Measurements from ENCODE around the gene CDKN2C.
A peak's percentile ranks its signal among the peaks of the same experiment; 100 is the strongest.

CDKN2C gene

DNA sequence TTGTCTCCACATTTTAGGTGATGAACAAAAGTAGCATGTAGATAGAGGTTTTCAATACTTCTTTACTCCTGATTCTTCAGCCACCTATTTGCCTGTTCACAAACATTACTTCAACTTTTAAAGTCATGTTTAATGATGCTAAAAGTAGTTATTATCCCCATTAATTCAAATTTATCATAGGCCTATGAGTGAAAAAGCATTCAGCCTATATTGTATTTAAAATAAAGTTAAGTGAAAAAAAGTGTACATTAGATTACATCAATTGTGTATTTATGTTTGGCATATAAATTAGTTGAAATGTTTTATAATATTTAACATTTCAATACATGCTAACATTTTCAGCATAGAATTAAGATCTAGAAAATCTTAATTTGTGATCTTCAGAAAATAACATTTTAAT is 10.5 kb downstream of the CDKN2C start:
- H3K4me3 ChIP-seq (ENCODE audit: low read depth, low read length), result no peak overlapping the region
- TF ChIP-seq, protein P1, sequence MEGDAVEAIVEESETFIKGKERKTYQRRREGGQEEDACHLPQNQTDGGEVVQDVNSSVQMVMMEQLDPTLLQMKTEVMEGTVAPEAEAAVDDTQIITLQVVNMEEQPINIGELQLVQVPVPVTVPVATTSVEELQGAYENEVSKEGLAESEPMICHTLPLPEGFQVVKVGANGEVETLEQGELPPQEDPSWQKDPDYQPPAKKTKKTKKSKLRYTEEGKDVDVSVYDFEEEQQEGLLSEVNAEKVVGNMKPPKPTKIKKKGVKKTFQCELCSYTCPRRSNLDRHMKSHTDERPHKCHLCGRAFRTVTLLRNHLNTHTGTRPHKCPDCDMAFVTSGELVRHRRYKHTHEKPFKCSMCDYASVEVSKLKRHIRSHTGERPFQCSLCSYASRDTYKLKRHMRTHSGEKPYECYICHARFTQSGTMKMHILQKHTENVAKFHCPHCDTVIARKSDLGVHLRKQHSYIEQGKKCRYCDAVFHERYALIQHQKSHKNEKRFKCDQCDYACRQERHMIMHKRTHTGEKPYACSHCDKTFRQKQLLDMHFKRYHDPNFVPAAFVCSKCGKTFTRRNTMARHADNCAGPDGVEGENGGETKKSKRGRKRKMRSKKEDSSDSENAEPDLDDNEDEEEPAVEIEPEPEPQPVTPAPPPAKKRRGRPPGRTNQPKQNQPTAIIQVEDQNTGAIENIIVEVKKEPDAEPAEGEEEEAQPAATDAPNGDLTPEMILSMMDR (conservative IDR thresholded peaks at IDR 0.05; ENCODE audit: low read depth, low read length), result no peak
- no peak for DNase-seq (ENCODE audit: low read depth)

DNA sequence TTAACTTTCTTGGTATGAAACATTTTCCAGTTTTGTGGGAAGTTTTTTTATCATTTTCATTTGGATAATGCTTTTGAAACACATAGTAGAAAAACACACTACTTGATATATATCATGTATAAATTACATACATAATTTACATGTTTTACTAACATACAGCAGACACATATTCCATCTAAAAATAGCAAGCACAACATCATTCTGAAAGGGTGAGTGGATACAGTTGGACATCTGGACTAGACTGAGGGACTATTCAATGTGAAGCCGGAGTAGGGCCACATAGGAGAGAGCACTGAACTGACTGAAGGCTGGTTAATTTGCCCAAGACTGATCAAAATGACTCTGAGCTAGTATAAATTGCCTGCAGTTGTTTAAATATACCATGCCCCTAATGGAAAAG is 11.7 kb downstream of the CDKN2C start:
- no peak for DNase-seq (ENCODE audit: low read depth)
- H3K4me3 ChIP-seq (ENCODE audit: low read depth, low read length), result no peak overlapping the region

DNA sequence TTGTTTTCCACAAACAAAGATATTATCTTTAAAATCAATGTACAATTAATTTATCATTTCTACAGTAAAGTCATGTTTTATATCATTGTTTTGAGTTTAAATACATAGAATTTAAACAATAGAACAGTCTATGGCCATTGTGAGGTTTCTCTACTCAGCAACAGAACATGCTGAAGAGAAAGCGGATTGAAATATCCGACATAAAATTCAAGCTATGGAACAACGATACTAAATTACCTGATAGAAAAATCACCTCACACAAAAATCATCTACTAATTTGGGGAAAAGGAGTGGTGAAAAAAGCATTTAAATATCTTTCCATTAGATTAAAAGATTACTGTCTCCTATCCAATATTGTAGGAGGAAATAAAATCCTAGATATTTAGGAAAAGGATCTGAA is 12.6 kb downstream of the CDKN2C start:
- TF ChIP-seq, protein P1 (conservative IDR thresholded peaks at IDR 0.05; ENCODE audit: low read depth, low read length), result no peak
- no peak for DNase-seq (ENCODE audit: low read depth)
- H3K4me3 ChIP-seq (ENCODE audit: low read depth, low read length), result no peak overlapping the region

More for the DNA sequence above, 11.7 kb downstream of the CDKN2C start:
- TF ChIP-seq, protein P1 (conservative IDR thresholded peaks at IDR 0.05; ENCODE audit: low read depth, low read length), result no peak

DNA sequence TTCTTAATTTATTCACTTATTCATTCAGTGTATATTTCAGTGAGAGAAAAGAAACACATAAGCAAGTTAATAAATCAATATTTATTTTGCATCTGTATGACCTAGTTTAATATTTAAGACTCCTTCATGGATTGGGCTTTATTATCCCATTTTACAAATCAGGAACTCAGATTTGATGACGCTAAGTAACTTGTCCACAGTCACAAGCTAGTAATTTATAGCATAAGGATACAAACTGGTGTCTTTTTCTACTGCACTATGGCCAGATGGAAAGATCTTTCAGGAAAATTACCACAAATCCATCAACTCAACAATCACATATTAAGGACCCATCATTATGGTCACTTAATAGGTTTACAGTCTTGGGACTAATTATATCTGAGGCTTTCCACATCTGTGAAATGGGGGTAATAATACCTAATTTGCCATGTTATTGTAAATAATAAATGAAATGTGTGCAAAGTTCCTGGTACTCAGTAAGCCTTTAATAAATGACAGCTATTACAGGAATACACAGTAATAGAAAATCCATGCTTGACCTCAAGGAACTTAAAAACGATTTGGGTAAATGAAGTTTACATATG is 13.3 kb downstream of the CDKN2C start:
- TF ChIP-seq, protein P1 (conservative IDR thresholded peaks at IDR 0.05; ENCODE audit: low read depth, low read length), result no peak
- no peak overlapping the region for H3K4me3 ChIP-seq (ENCODE audit: low read depth, low read length)
- no peak for DNase-seq (ENCODE audit: low read depth)

DNA sequence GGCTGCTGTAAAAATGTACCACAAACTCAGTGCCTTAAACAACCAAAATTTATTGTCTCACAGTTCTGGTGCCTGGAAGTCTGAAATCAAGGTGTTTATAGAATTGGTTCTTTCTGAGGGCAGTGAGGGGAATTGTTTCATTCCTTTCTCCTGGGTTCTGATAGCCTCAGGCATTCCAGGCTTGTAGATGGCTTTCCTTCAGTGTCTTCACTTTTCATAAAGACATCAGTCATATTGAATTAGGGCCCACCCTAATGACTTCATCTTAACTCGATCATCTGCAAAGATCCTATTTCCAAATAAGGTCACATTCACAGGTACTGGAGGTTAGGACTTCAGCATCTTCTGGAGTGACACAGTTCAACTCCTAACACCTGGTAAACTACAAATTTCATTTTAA is 15.0 kb downstream of the CDKN2C start:
- no peak for DNase-seq (ENCODE audit: low read depth)
- TF ChIP-seq, protein P1 (conservative IDR thresholded peaks at IDR 0.05; ENCODE audit: low read depth, low read length), result no peak
- H3K4me3 ChIP-seq (ENCODE audit: low read depth, low read length), result no peak overlapping the region

DNA sequence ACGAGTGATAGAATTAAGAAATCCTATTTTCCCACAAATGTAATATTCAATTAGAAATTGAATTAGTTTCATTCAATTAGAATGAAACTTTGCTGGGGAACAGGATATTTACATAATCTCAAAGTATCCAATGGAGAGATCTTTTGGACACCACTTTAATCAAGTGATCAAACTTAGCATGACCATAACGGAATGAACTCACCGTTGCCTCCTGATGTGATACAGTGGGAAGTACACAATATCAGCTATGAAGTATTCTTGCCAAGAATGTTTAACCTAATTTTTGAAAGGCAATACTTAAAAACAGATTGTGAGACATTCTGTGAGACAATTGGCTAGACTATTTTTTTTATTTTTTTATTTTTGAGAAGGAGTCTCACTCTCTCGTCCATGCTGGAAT is 16.6 kb downstream of the CDKN2C start:
- no peak overlapping the region for H3K4me3 ChIP-seq (ENCODE audit: low read depth, low read length)
- TF ChIP-seq, protein P1 (conservative IDR thresholded peaks at IDR 0.05; ENCODE audit: low read depth, low read length), result no peak

DNA sequence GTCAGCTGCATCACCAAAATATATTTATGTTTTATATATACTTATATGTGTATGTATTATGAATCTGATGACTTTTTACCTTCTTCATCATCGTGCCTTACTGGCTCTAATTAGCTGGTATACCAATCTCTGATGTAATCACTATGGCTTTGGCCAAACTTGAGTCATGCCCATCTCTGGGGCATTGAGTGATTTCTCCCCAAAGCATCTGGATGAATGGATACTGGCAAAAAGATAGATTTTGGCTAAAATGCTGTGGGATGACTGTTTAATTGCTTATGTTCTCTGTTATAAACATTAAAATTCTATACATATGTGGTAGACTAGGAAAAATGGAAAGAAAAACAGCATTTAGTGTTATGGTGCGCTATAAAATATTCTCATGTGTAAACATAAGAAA is 19.6 kb downstream of the CDKN2C start:
- H3K4me3 ChIP-seq (ENCODE audit: low read depth, low read length), result no peak overlapping the region
- TF ChIP-seq, protein P1 (conservative IDR thresholded peaks at IDR 0.05; ENCODE audit: low read depth, low read length), result no peak
- no peak for DNase-seq (ENCODE audit: low read depth)

More for the DNA sequence above, 16.6 kb downstream of the CDKN2C start:
- peak; percentile 22 for DNase-seq (ENCODE audit: low read depth)

All from choroid plexus epithelial cell (primary cell).